Ascending aorta (tissue), 2 donors: ENCODE measurements around the gene ZNF341. TPM values are rescaled to one million over a fixed set of nuclear protein-coding genes. Genes with fewer than 3 reads are reported as not detected.

Experiments
- DNase-seq, 2 donors: peaks; one replicate each; pipeline ENCODE4 v3.0.0-alpha.2; 2019; ENCODE audit warnings: low spot score in 2 of 2
- H3K27ac ChIP-seq, 2 donors: fragments of 200-600 bp; sonication (generic); one replicate each; pipeline ENCODE4 v1.5.1; 2016 to 2017; ENCODE audit warnings: mild to moderate bottlenecking in 1 of 2
- H3K27me3 ChIP-seq: fragments of 200-600 bp; sonication (generic); one replicate; pipeline ENCODE4 v1.5.1; 2017
- H3K36me3 ChIP-seq, 2 donors: fragments of 200-600 bp; sonication (generic); one replicate each; pipeline ENCODE4 v1.5.1; 2016
- H3K4me1 ChIP-seq, 2 donors: fragments of 200-600 bp; sonication (generic); one replicate each; pipeline ENCODE4 v1.5.1; 2016 to 2017; ENCODE audit warnings: mild to moderate bottlenecking in 1 of 2
- H3K4me3 ChIP-seq, 2 donors: fragments of 200-600 bp; sonication (generic); one replicate each; pipeline ENCODE4 v1.5.1; 2016 to 2017; ENCODE audit warnings: mild to moderate bottlenecking in 1 of 2
- H3K9me3 ChIP-seq, 2 donors: fragments of 200-600 bp; sonication (generic); one replicate each; pipeline ENCODE4 v1.5.1; 2016
- CTCF ChIP-seq, 3 experiments: fragments of 200-600 bp in 2 of 3; fragments of 450-650 bp in 1 of 3; sonication (generic) in 2 of 3; IDR thresholded peaks; one replicate each; pipeline ENCODE4 v1.5.1; 2016 to 2019; ENCODE audit warnings: antibody characterized with exemption in 3 of 3, mild to moderate bottlenecking in 1 of 3, moderate library complexity in 1 of 3
- intact Hi-C: fragments of 100-400 bp; cut with DNase I; formaldehyde crosslinking; loops from one replicate; pipeline ENCODE4 v1.15.1; 2023
- total RNA-seq: library from RNA; depleted of rRNA; stranded (reverse); fragments of >200 nt; gene quantifications from one replicate; pipeline ENCODE4 v1.1.0, GENCODE V29; 2016

ZNF341 gene
- total RNA-seq, 1 donor from 2014 or later, result 4.5 TPM

- intact Hi-C loops, result no loop called here
- no peak for TF ChIP-seq CTCF (IDR thresholded peaks at IDR 0.05)
- Histone ChIP-seq H3K4me1 (peaks cover 3 to 4% of the 10 kb centered on the region in 2 donors), H3K9me3 (no peaks in the 10 kb centered on the region), H3K27me3 (no peaks in the 10 kb centered on the region), H3K27ac (peak overlapping the region; percentile 9 to 58), H3K36me3 (no peaks in the 10 kb centered on the region), H3K4me3 (no peak overlapping the region)
- DNase-seq, result no peak
Observed at GRCh38 chr20:33687370-33687915, 44.4 kb upstream of the ZNF341 start.

GRCh38 chr20:33687993-33688937, 43.5 kb upstream of the ZNF341 start:
- intact Hi-C loops, result no loop called here
- H3K27me3 ChIP-seq, result no peaks in the 10 kb centered on the region
- H3K4me3 ChIP-seq, result no peak overlapping the region
- H3K9me3 ChIP-seq, result no peaks in the 10 kb centered on the region
- no peaks in the 10 kb centered on the region for H3K36me3 ChIP-seq
- TF ChIP-seq CTCF (IDR thresholded peaks at IDR 0.05), result no peak
- H3K4me1 ChIP-seq, result peaks cover 3 to 4% of the 10 kb centered on the region in 2 donors
- no peak overlapping the region for H3K27ac ChIP-seq
- DNase-seq, result no peak

GRCh38 chr20:33688938-33689424, 42.8 kb upstream of the ZNF341 start:
- no peak overlapping the region for H3K27ac ChIP-seq
- H3K4me1 ChIP-seq, result peaks cover 7% of the 10 kb centered on the region in 2 donors
- H3K9me3 ChIP-seq, result no peaks in the 10 kb centered on the region
- no peak for TF ChIP-seq CTCF (IDR thresholded peaks at IDR 0.05)
- H3K27me3 ChIP-seq, result no peaks in the 10 kb centered on the region
- no peaks in the 10 kb centered on the region for H3K36me3 ChIP-seq
- no peak overlapping the region for H3K4me3 ChIP-seq
- intact Hi-C loops, result no loop called here
- DNase-seq, result no peak

- Histone ChIP-seq H3K27ac (no peak overlapping the region), H3K4me1 (peaks cover 12% of the 10 kb centered on the region in 2 donors), H3K9me3 (no peaks in the 10 kb centered on the region), H3K4me3 (no peak overlapping the region), H3K27me3 (no peaks in the 10 kb centered on the region), H3K36me3 (no peaks in the 10 kb centered on the region)
- TF ChIP-seq CTCF (IDR thresholded peaks at IDR 0.05), result no peak
- DNase-seq, result no peak
- intact Hi-C loops, result no loop called here
Observed at GRCh38 chr20:33689493-33689892, 42.3 kb upstream of the ZNF341 start.

- H3K27me3 ChIP-seq, result no peaks in the 10 kb centered on the region
- no peak overlapping the region for H3K4me3 ChIP-seq
- intact Hi-C loops, result no loop called here
- no peak overlapping the region for H3K27ac ChIP-seq
- peaks cover 14 to 17% of the 10 kb centered on the region in 2 donors for H3K4me1 ChIP-seq
- DNase-seq, result no peak
- no peaks in the 10 kb centered on the region for H3K36me3 ChIP-seq
- TF ChIP-seq CTCF (IDR thresholded peaks at IDR 0.05), result no peak
- no peaks in the 10 kb centered on the region for H3K9me3 ChIP-seq
Observed at GRCh38 chr20:33689973-33690372, 41.8 kb upstream of the ZNF341 start.
